Measurements from ENCODE around the gene MOCS2. TPM values are rescaled to one million over a fixed set of nuclear protein-coding genes. Genes with fewer than 3 reads are reported as not detected.

The MOCS2 gene
- total and polyA plus RNA-seq, 4 donors = 25.3 to 71.0 (median 26.8) TPM

Other genes with a start within 250 kb of the MOCS2 start
- gene ITGA2, start 120.4 kb downstream of the MOCS2 start, total RNA-seq = 10 to 100 TPM; 22.3 to 36.1 TPM
- gene ITGA2, start 120.4 kb downstream of the MOCS2 start, polyA plus RNA-seq = 10 to 100 TPM in 1 of 2 donors, 1 to 10 TPM in 1; 2.0 to 16.1 TPM

Data from lung (tissue), 4 donors.